ENCODE data around the gene AMN.
"Not testable (repeated sequence)": the region's sequence is repeated elsewhere in the genome, so short reads cannot be mapped to it uniquely, and the experiment has no call there.

AMN gene

DNA sequence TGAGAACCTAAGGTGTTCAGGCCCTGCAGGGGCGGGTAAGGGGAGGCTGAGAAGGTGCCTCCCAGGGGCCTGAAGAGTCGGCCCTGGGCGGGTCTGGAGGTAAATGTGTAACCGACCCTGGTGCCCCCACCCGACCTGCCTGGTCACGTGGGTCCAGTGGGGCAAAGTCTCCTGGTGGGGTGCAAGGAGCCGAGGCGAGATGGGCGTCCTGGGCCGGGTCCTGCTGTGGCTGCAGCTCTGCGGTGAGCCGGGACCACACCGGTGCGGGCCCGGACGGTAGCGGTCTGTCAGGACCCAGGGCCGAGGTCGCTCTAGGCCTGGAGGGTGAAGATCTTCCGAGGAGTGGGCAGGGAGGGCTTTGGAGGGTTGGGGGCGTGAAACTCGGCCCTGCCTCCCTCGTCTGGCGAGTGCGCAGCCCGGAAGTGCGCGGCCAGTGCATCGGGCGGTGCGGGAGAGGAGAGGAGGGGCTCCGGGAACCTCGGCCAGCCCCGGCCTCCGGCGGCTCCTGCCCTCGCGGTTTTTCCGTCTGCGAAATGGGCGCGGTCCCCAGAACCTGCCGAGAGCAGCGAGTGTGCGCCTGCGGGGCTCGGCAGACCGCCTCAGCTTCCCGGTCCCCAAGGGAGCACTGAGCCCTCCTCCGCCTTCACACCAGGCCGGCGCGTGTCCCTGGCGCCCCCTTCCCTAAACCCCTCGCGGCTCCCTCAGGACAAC lies at the start of gene AMN:
Gene AMN, plus strand, starts transcription at position 174 of the 711 bp plus-strand sequence. Its CDS starts 26 bp downstream, at position 200.
- DNase-seq = no peak

DNA sequence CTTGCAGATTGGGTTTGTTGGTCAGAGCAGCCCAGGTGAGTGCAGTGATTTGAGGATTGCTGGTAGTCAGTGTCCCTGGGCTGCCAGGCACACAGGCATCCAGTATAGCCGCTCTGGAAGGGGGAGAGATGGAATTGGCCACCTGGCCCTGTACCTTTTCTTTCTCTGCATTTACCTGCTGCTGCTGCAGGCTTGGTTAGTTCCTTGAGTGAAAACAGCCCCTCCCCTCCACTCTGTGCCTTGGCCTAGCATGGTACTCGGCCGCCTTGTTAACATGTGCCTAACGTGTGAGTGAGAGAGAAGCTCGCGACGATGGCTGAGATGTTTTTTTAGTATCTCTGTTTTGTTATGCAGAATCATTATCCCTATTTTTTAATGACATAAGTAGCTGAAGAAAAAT lies 49.3 kb upstream of the AMN start:
- no peak for DNase-seq

DNA sequence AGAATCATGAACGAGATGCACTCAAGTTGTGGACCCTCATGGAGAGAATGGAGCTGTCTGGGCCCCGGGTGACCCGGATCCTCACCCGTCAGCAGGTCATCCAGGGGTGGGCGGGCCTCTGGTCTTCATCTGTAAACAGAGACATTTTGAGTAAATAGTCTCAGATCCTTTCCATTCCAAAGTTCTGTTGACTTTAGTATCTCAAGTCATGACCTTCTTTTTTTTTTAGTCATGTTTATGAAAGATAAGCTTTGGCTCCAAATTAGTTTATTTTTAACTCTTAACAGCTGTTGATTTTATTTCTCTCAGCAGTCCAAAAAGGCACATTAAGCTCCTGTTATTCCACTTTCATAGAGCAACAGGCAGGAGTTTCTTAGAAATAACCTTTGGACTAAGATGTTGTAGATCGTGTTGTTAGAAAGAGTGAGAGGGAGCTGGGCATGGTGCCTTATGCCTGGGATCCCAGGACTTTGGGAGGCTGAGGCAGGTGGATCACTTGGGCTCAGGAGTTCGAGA lies 48.9 kb upstream of the AMN start:
- no peak for DNase-seq

DNA sequence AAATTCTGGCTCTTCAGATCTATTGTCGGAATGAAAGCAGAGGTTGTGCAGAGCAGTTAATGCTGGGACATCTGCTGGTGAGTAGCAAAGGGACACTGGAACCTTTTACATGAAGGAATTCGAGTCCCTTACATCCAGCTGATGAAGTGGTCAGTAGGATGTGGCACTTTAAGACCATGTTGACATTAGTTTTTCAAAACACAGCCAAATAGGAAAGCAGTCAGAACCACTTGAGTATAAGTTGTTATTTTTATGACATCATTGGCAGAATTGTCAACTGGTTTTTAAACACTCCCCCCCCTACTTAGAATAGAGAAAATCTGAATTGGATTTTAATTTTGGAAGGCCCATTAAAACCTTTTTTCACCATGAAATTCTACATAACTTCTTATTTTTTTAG lies 46.8 kb upstream of the AMN start:
- DNase-seq = no peak

DNA sequence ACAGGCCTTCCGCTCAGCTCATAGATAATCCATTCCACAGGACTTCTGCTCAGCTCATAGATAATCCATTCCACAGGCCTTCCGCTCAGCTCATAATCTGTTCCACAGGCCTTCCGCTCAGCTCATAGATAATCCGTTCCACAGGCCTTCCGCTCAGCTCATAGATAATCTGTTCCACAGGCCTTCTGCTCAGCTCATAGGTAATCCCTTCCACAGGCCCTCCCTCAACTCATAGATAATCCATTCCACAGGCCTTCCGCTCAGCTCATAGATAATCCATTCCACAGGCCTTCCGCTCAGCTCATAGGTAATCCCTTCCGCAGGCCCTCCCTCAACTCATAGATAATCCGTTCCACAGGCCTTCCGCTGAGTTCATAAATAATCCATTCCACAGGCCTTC lies 45.0 kb upstream of the AMN start:
- not testable (repeated sequence) for DNase-seq

DNA sequence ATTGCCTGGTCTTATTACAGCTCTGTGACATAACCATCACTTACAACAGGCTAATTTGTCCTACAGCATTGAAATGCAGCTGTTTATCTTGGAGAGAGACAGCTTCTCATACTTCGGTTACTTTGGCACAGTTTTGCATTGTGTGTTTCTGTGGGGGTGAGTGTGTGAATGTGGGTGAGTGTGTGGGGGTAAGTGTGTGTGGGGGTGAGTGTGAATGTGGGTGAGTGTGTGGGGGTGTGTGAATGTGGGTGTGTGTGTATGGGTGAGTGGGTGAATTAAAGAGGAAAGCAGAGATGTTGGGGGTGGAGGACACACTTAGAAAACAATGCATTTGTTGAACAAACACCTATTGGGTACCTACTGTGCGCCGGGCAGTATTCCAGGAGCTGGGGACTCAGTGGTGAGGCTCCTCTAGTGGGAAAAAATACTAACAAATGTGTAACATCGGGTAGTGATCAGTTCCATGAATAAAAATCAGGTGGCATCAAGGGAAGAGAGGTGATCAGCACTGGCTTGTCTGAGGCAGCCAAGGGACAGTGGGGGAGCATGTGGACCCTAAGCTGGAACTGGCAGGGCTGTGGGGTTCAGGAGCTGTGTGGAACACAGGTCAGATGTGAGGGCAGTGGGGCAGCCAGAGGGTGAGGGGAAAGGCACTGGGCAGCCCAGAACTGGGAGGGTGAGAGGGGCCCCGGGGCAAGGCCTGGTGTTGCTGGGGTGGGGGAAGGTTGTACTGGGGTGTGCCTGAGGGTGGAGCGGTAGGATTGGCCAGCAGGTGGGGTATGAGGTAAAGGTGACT lies 44.1 kb upstream of the AMN start:
- no peak for DNase-seq

DNA sequence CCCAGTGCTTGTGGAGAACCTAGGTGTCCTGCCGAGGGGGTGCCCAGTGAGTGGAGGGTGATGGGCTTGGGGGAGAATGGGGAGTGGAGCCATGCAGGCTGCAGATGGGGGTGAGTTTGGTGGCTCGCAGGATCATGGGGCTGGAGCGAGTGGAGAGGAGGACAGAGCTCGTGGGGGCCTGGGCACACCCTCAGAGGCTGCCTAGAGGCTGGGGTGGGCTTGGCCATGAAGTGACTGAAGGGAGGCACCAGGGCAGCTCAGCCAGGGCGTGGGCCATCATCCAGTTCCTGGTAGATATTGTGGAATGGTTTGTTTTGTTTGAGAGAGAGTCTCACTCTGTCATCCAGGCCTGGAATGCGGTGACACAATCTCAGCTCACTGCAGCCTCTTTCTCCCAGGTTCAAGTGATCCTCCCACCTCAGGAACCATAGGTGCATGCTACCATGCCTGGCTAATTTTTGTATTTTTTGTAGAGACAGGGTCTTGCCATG lies 43.4 kb upstream of the AMN start:
- DNase-seq = no peak

DNA sequence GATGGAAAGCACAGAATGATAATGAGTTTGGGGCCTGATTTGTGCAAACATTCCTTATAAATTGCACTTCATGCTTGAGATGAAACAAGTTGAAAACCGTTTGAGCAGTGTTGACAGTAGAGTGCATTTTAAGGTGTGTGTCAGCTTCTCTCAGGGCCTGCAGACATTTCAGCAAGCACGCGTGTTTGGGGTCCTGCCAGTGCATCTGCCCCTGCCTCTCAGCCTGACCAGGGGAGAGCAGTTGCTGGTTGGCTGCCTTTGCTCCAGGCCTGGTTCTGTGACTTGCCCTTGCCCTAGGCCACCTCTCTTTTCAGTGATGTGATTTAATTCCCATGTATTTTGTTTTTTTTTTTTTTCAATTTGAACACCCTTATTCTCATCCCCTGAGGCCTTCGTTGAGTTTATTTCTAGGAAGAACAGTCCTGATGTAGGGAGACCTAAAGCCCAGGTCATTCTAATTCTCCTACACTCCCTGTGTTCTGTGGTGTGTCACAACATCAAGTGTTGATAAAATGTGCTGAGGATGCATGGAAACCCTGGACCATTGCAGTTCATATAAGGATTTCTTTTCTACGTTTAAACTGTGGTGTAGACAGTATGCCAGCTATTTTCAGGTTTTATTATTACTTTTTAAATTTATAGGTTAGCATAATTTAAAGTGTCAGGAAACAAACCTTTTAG lies 40.1 kb upstream of the AMN start:
- no peak for DNase-seq

DNA sequence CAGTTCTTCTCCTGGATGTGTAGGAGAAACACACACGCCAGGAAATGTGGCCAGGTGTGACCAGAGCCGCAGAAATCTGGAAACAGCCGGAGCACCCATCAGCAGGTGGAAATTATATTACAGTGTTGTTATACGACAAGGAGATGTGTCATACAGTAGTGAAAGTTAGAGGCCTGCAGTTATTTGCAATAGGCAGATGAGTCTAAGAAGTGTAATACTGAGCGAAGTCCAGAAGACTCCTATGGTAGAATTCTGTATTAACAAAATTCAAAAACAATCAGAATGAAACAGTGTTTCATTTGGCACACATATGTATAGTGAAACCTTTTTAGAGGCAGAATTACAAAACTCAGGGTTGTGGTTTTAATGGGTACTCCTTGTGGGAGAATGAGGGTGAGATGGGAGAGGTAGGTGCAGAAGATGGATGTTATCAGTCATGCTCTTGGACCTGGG lies 39.3 kb upstream of the AMN start:
- DNase-seq = no peak

DNA sequence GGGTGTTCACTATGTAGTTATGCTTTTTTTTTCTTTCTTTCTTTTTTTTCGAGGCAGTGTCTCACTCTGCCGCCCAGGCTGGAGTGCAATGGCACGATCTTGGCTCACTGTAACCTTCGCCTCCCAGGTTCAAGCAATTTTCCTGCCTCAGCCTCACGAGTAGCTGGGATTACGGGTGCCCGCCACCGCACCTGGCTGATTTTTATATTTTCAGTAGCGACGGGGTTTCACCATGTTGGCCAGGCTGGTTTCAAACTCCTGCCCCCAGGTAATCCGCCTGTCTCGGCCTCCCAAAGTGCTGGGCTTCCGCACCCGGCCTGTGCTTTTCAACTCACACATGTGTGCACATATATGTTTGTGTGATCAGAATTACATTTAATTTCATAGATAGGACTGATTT lies 38.9 kb upstream of the AMN start:
- DNase-seq = no peak

DNA sequence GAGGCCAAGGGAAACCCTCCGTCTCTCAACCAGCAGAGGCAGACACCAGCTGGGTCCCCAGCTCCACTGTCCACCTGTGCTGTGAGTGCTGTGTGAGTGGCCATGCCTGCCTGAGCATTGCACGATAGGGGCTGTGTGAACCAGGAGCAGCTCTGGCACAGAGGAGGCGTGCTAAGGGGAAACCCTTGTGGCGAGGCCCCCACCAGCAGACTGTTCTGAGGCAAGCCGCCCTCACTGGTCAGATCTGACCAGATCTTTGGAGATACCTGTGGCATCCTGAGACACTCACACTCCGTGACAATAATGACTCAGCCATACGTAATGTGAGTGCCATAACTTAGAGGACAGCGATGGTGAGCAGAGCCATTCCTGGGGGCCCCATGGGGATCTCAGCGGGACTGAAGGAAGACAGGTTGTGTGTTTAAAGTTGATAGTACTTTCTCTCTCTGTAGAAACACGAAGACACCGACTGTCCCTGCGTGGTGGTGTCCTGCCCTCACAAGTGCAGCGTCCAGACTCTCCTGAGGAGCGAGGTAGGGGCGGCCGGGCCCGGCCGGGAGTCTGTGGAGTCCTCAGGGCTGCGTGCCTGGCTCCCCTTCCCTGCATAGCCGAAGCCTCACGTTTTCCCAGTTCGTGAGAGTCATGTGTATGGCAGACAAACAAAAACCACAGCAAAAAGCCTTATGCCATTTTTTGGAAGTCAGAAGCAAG lies 36.6 kb upstream of the AMN start:
- no peak for DNase-seq

DNA sequence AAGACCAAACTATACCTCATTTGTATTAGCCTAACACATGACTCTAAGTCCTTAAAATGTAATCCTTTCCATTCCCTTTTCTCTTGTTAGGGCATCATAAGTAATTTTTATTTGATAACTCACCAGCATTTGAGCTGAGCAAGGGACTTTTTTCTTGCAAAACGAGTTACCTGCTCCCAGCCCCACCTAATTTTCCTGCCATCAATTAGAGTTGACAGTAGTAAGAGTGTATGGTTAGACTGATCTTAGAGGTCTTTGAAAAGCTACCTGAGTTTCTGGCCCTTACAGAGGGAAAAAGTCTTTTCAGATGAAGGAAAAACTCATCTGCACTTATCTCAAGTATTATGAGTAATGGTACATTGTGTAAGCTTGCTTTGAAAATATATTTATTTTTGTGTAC lies 33.7 kb upstream of the AMN start:
- no peak for DNase-seq

DNA sequence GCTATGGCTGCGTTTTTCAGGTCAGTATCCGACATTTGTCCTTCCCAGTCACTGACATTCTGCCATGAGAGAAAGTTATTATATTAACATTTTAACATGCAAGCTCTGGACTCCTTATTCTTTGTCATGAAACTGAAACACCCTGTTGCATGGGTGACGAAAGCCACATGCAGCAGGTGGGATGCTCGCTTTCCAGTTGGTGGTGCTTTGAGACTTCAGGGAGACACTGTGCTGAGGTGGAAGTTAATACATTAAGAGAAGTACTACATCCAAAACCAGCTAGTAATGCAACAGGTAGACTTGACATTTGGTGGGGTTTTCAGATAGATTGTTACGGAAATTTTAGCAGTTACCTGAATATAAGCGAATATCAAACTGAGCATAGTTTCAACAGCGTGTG lies 32.8 kb upstream of the AMN start:
- DNase-seq = no peak

DNA sequence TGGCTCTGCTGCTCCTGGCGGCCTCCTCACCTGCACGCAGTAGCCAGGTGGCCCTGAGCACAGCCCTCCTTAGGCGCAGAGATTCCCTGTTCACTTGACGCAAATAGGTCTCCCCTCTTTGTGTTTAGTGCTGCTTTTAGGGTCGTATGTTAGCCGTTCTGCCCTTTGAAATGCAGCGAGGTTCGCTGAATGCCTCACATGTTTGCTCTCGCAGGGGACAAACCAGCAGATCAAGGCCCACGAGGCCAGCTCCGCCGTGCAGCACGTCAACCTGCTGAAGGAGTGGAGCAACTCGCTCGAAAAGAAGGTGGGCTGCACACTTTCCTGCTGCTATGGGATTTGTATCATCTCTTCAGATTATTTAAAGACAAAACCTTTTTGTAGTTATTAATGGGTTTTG lies 31.4 kb upstream of the AMN start:
- no peak for DNase-seq

DNA sequence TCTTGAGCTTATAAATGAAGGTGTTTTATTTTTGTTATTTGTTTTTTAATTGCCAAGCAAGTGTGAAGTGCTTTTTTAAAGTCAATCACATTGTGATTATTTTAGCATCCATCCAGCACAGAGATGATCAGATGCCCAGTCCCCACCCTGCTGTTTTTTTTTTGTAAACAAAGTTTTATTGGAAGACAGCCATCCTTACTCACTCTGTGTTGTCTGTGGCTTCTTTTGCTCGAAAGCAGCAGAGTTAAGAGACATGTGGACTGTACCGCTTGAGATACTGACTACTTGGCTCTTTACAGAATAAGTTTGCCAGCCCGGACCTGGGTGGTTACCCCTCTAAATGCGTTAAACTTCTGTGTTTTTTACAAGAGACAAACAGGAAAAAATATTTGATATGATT lies 30.9 kb upstream of the AMN start:
- DNase-seq = peak; percentile 12

DNA sequence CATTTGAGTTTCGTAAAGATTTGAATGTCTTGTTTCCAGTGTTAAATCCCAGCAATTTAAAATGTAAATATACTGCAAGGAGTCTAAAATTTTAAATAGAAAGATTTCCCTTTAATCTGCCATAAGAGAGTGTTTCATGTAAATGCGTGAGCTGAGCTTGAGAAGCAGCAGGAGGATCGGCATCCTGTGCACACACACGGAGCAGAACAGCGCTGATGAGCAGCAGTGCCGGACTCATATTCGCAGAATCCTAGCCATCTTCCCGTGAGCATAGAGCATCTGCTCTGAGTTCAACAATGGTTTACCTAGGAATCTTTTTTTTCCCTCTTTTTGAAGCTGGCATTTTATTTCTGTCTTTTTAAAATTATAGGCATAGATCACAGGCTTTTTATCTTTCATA lies 29.8 kb upstream of the AMN start:
- no peak for DNase-seq

DNA sequence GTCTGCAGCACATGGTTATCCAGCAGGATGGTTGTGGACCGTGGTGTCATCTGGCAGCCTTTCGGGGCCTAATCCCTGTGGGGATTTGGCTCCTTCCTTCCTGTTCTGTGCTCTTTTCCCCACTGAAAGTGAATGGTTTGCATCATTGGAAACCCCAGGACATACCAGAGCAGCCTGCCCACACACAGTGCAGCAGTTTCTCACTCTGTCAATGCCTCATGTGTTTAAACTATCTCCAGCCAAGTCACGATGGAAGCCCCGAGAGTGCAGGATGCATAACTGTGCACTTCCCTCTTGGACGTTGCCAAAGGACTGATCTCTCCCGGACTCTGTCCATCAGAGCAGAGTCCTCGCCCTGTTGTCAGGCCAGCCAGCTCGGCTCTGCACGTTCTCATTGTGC lies 29.0 kb upstream of the AMN start:
- no peak for DNase-seq

DNA sequence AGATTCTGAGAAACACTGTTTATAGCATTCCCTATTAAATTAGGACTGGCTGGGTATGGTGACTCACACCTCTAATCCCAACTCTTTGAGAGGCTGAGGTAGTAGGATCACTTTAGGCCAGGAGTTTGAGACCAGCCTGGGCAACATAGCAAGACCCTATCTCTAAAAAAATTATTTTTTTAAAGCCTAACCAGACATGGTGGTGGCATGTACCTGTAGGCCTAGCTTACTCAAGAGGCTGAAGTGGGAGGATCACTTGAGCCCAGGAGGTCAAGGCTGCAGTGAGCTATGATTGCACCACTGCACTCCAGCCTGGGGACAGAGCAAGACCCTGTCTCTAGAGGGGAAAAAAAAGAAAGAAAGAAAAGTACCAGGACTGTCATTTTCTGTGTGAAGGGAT lies 25.7 kb upstream of the AMN start:
- DNase-seq = not testable (repeated sequence)

DNA sequence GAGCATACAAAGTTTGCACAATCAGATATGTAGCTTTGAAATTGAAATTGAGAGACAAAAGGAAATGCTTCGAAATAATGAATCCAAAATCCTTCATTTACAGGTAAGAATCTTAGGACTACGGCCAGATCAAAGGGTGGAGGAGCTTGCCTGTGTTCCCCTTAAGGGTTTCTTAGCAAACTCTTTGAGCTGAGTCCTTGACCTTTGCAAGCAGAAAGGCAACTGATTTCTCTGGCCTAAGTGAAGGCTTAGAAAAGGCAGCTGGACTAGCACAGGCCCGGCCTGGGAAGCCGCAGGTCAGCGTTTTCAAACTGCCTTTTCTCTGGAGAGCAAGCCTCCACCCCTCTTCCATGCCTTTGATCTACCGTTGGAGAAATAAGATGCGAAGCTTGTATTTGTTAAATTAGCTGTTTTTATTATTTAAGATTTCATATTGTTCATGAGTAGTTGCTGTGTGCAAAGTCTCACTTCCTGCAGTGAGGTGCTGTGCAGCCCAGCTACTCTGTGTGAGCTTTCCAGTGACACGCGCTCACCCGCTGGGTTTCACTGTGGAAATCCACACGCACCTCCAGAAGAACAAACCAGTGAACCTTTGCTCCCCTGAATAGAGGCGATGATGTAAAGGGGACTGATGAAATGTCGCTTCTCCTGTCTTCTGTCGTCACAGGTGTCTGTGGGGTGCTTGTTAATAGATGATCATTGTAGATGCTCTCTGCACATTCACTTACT lies 25.0 kb upstream of the AMN start:
- DNase-seq = no peak

DNA sequence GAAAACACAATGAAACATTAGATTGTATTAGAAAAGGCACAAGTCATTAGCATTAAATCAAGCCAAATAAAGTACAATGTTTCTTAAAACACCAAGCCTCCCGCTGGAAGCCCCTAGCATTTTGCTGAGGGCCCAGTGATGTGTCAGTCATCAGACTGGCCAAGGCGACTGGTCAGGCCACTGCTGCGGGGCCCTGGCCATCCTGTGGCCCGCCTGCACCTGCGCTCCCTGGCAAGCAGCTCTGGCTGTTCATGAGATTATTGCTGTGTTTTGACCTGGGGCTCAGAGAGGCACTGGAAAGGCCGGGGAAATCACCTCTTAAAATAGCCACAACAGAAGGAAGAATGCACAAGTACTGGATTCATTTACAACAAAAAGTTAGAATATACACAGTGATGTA lies 24.2 kb upstream of the AMN start:
- no peak for DNase-seq

DNA sequence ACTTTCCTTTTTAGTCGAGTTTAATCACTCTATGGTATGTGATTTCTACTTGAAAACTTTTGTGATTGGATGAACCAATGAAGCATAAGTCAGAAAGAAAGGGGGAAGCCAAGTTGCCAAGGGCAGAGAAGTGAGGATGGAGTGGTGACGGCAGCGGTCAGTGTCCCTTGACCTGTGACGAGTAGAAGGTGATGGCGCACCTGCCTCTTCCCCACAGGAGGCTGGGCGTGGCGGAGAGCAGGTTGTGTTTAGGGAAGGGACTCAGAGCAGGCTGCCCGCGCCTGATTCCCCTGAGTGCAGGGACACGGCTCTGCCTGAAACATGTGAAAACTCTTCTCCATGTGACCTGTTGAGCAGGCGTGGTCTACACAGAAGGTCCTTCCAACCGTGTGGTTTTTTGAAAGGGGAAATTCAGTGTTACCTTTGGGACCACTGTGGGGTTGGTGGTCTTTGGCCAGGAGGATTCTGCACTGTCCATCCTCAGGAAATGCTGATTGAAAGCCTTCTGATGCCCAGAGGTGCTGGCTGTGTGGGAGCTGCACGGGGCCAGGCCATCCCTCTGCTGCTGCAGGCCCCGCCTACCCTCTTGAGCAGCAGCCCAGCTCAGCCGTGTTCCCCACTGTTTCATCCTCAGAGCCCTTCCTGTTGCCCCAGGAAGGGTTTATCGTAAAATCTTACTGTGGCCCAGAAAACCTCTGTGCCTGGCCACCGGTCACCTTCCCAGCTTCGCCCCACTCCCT lies 23.5 kb upstream of the AMN start:
- DNase-seq = no peak
